Thoracic aorta (tissue), 2 donors: ENCODE results near the gene GPR137. TPM values are rescaled to one million over a fixed set of nuclear protein-coding genes. Genes with fewer than 3 reads are reported as not detected.
A peak's percentile ranks its signal among the peaks of the same experiment; 100 is the strongest.

ENCODE experiments used
- ATAC-seq: fragments of 150-250 bp; one replicate; pipeline ENCODE4 v1.8.0; 2017; ENCODE audit warnings: low read depth; ENCODE audit not compliant: insufficient number of reproducible peaks, low FRiP score
- DNase-seq: peaks from one replicate; pipeline ENCODE4 v3.0.0-alpha.2; 2020; ENCODE audit warnings: low spot score
- H3K27ac ChIP-seq, 2 donors: fragments of 200-600 bp; sonication (generic); 1 replicate in 1 of 2; 2 replicates in 1 of 2; pipeline ENCODE4 v1.5.1; 2016; ENCODE audit warnings: mild to moderate bottlenecking in 2 of 2, moderate library complexity in 2 of 2
- H3K27me3 ChIP-seq: fragments of 200-600 bp; sonication (generic); replicated peaks from 2 replicates; pipeline ENCODE4 v1.6.0; 2016; ENCODE audit warnings: mild to moderate bottlenecking; ENCODE audit not compliant: insufficient read depth
- H3K36me3 ChIP-seq: fragments of 200-600 bp; sonication (generic); one replicate; pipeline ENCODE4 v1.5.1; 2016
- H3K4me1 ChIP-seq, 2 donors: fragments of 200-600 bp; sonication (generic); 1 replicate in 1 of 2; 2 replicates in 1 of 2; pipeline versions ENCODE4 v1.5.1 to v1.6.0; 2016; ENCODE audit warnings: low read depth in 2 of 2, mild to moderate bottlenecking in 1 of 2; ENCODE audit not compliant: control insufficient read depth in 1 of 2
- H3K4me3 ChIP-seq: fragments of 200-600 bp; sonication (generic); 2 replicates; pipeline ENCODE4 v1.5.1; 2016; ENCODE audit warnings: mild to moderate bottlenecking
- H3K9me3 ChIP-seq: fragments of 200-600 bp; sonication (generic); 2 replicates; pipeline ENCODE4 v1.5.1; 2016
- CTCF ChIP-seq: fragments of 200-600 bp; sonication (generic); IDR thresholded peaks from one replicate; pipeline ENCODE4 v1.5.1; 2019; ENCODE audit warnings: antibody characterized with exemption
- total RNA-seq, 2 donors: library from RNA; depleted of rRNA; stranded (reverse); fragments of >200 nt; gene quantifications; one replicate each; pipeline versions ENCODE4 v1.1.0 to v1.2.3, GENCODE V29; 2016

Gene GPR137
- total RNA-seq, 2 donors from 2014 or later: 8.7 to 19.0 TPM

- Histone ChIP-seq H3K27ac (no peak overlapping the region), H3K9me3 (no peaks in the 10 kb centered on the region), H3K27me3 (peaks cover 11% of the 10 kb centered on the region), H3K36me3 (no peaks in the 10 kb centered on the region), H3K4me3 (no peak overlapping the region), H3K4me1 (peaks cover 28 to 44% of the 10 kb centered on the region in 2 donors)
- ATAC-seq (no peak), DNase-seq (no peak)
- no peak for TF ChIP-seq CTCF
These were observed 2.7 kb downstream of the GPR137 start for GRCh38 chr11:64288353-64288750.

GRCh38 chr11:64289002-64289564, 3.4 kb downstream of the GPR137 start:
- TF ChIP-seq CTCF: no peak
- H3K27me3 ChIP-seq: peaks cover 11% of the 10 kb centered on the region
- no peak overlapping the region for H3K27ac ChIP-seq
- DNase-seq (no peak), ATAC-seq (no peak)
- H3K9me3 ChIP-seq: no peaks in the 10 kb centered on the region
- H3K4me3 ChIP-seq: no peak overlapping the region
- no peaks in the 10 kb centered on the region for H3K36me3 ChIP-seq
- H3K4me1 ChIP-seq: peaks cover 20 to 37% of the 10 kb centered on the region in 2 donors

GRCh38 chr11:64290352-64291261, 5.0 kb downstream of the GPR137 start:
- DNase-seq (no peak), ATAC-seq (no peak)
- Histone ChIP-seq H3K4me3 (no peak overlapping the region), H3K27me3 (peaks cover 15% of the 10 kb centered on the region), H3K4me1 (peaks cover 20 to 35% of the 10 kb centered on the region in 2 donors), H3K27ac (no peak overlapping the region), H3K9me3 (no peaks in the 10 kb centered on the region), H3K36me3 (no peaks in the 10 kb centered on the region)
- no peak for TF ChIP-seq CTCF

GRCh38 chr11:64291262-64291751, 5.7 kb downstream of the GPR137 start, which contains the start of gene KCNK4:
Gene KCNK4 (plus strand): TSS chr11:64291302. CDS start chr11:64293019, 1,717 bp downstream.
- peaks cover 16% of the 10 kb centered on the region for H3K27me3 ChIP-seq
- H3K36me3 ChIP-seq: no peaks in the 10 kb centered on the region
- no peak for ATAC-seq
- no peaks in the 10 kb centered on the region for H3K9me3 ChIP-seq
- DNase-seq: no peak
- H3K4me1 ChIP-seq: peaks cover 15 to 30% of the 10 kb centered on the region in 2 donors
- no peak for TF ChIP-seq CTCF
- H3K4me3 ChIP-seq: peak within 1 kb of the TSS; percentile 61
- H3K27ac ChIP-seq: no peak within 1 kb of the TSS
